Subcutaneous abdominal adipose tissue (tissue), 5 donors: ENCODE results near the gene CBX5.
"Not testable (repeated sequence)": the region's sequence is repeated elsewhere in the genome, so short reads cannot be mapped to it uniquely, and the experiment has no call there.

Experiments used
- H3K27ac ChIP-seq: one replicate; pipeline ENCODE4 v1.7.0; 2013; ENCODE audit warnings: low read depth, mild to moderate bottlenecking, inconsistent platforms, low read length, moderate library complexity
- H3K27me3 ChIP-seq, 5 donors: one replicate each; pipeline ENCODE4 v1.7.0; 2013; ENCODE audit warnings: low read length in 5 of 5, inconsistent platforms in 1 of 5; ENCODE audit not compliant: control insufficient read depth in 5 of 5, insufficient read depth in 4 of 5
- H3K36me3 ChIP-seq, 5 donors: one replicate each; pipeline ENCODE4 v1.7.0; 2013; ENCODE audit warnings: low read length in 5 of 5; ENCODE audit not compliant: control insufficient read depth in 5 of 5, insufficient read depth in 5 of 5
- H3K4me1 ChIP-seq, 5 donors: one replicate each; pipeline ENCODE4 v1.7.0; 2013; ENCODE audit warnings: low read length in 5 of 5, mild to moderate bottlenecking in 3 of 5, moderate library complexity in 1 of 5; ENCODE audit not compliant: control insufficient read depth in 5 of 5, insufficient read depth in 5 of 5
- H3K4me3 ChIP-seq, 5 donors: one replicate each; pipeline ENCODE4 v1.7.0; 2013; ENCODE audit warnings: low read length in 5 of 5, low read depth in 1 of 5
- H3K9ac ChIP-seq, 5 donors: one replicate each; pipeline ENCODE4 v1.7.0; 2013; ENCODE audit warnings: low read length in 5 of 5, mild to moderate bottlenecking in 4 of 5, moderate library complexity in 3 of 5
- H3K9me3 ChIP-seq, 5 donors: one replicate each; pipeline ENCODE4 v1.7.0; 2013; ENCODE audit warnings: low read length in 5 of 5; ENCODE audit not compliant: control insufficient read depth in 5 of 5
- donor health status: healthy.
- donor health status: healthy.
- donor health status: healthy.
- donor health status: healthy.
- donor health status: healthy.

CBX5 gene

DNA sequence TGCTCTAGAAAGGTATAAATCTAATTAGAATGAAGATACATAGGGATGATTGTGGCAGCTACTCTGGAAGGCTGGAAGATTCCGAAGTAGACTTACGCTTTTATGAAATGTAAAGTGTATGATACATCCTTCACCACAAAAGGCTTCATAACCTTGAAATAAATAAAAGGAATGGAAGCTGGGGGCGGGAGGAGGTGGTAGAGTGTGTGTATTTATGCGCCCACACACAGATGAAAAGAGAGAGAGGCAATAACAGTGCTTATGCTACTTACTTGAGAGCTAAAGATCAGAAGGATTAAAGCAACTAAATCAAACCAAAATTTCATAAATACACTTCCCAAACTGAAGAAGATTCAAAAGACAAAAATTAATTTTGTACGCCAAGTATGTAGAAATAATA is 30.4 kb downstream of the CBX5 start:
- Histone ChIP-seq H3K27ac (no peak overlapping the region), H3K36me3 (peaks cover 7 to 31% (median 22%) of the 10 kb centered on the region in 5 donors), H3K9ac (no peak overlapping the region)

DNA sequence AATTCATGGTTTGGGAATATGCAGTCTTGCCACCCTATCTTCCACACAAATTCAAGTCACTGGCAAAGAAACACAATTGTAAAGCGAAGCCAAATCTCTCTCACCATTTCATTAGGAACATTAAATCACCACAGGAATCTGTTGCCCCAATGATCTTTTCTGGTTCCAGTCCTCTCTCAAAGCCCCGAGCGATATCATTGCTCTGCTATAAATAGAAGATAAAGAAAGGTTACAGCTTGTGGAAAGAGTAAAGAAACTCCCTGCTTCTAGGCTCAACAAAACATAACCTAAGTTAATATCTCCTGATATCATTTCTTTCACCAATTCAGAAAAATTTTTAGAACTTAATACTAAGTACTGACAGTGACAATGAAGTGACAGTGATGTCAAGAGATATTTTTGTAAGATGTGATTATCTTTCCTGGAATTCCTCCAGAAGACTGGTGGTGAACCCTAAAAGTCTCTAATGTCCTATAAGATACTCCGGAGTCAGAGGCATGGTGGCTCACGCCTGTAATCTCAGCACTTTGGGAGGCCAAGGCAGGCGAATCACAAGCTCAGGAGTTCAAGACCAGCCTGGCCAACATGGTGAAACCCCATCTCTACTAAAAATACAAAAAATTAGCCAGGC is 33.8 kb downstream of the CBX5 start:
- Histone ChIP-seq H3K9ac (no peak overlapping the region), H3K9me3 (no peaks in the 10 kb centered on the region), H3K27me3 (no peaks in the 10 kb centered on the region), H3K27ac (no peak overlapping the region), H3K36me3 (peaks cover 15 to 49% (median 35%) of the 10 kb centered on the region in 5 donors), H3K4me1 (no peaks in the 10 kb centered on the region), H3K4me3 (no peak overlapping the region)

More for the DNA sequence above, 30.4 kb downstream of the CBX5 start:
- Histone ChIP-seq H3K9me3 (no peaks in the 10 kb centered on the region), H3K27me3 (no peaks in the 10 kb centered on the region), H3K4me1 (no peaks in the 10 kb centered on the region), H3K4me3 (no peak overlapping the region)

DNA sequence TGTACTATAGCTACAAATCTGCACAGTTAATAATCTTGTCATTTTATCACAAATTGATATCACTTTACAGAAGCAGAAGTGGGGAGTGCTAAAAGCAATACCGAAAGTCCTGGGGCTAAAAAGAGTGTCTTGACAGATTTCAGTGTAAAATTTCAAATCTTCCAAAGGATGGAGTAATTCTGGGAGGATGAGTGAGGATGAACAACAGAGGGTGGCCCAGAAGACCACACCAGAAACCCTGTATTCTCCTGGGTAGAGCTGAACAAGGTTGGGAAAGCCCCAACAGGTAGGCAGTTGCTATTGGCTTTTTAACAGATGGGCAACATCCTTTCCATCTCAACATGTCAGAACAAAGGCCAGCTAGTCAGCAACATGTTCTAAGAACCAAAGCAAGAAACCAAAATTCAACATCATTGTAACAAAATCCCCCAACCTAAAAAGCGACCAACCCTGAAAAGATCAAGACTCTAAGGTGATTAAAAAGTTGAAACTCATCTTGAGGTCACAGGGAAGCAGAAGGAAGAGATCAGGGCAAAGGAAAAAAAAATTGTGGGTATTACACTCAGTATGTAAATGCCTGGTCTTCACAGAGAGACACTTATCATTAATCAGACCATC is 38.8 kb downstream of the CBX5 start:
- Histone ChIP-seq H3K27ac (no peak overlapping the region), H3K9ac (no peak overlapping the region), H3K9me3 (no peaks in the 10 kb centered on the region), H3K36me3 (peaks cover 23 to 55% (median 38%) of the 10 kb centered on the region in 5 donors), H3K4me3 (no peak overlapping the region), H3K27me3 (no peaks in the 10 kb centered on the region), H3K4me1 (no peaks in the 10 kb centered on the region)

DNA sequence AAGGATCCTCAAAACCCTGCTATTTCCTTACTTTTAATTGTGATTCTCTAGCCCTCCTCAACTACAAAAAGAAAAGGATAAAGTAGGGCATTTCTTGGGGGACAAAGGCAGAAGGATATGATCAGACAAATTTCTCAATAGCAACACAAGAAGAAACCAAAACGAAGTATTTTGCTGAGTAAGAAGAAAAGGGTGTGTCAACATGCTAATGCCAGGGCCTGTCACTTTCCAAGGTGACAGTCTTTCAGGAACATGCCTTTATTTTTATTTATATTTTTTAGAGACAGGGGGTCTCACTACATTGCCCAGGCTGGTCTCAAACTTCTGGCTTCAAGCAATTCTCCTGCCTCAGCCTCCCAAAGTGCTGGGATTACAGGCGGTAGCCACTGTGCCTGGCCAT is 39.8 kb downstream of the CBX5 start:
- Histone ChIP-seq H3K27me3 (no peaks in the 10 kb centered on the region), H3K4me1 (no peaks in the 10 kb centered on the region), H3K4me3 (no peak overlapping the region), H3K9me3 (no peaks in the 10 kb centered on the region), H3K9ac (no peak overlapping the region), H3K36me3 (peaks cover 20 to 50% (median 32%) of the 10 kb centered on the region in 5 donors), H3K27ac (no peak overlapping the region)

DNA sequence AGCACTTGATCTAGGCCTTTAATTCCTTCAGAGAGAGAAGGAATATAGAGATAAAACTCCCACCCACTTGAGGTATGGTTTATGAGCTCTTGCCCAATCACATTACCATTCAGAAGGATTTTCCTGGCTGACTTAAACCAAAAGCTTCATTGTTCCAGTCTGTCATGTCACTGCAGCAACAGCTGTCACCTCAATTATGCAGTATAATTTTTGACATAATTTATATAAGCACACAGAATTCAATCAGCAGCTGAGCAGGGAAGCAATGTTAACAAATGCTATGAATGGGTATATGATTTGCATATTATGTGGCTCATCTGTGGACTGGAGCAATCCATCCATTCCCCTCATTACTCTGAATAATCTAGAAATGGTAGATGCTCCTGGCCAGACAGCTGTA is 40.3 kb downstream of the CBX5 start:
- Histone ChIP-seq H3K27me3 (no peaks in the 10 kb centered on the region), H3K4me3 (no peak overlapping the region), H3K36me3 (peaks cover 20 to 47% (median 30%) of the 10 kb centered on the region in 5 donors), H3K9me3 (no peaks in the 10 kb centered on the region), H3K9ac (no peak overlapping the region), H3K27ac (no peak overlapping the region), H3K4me1 (no peaks in the 10 kb centered on the region)

DNA sequence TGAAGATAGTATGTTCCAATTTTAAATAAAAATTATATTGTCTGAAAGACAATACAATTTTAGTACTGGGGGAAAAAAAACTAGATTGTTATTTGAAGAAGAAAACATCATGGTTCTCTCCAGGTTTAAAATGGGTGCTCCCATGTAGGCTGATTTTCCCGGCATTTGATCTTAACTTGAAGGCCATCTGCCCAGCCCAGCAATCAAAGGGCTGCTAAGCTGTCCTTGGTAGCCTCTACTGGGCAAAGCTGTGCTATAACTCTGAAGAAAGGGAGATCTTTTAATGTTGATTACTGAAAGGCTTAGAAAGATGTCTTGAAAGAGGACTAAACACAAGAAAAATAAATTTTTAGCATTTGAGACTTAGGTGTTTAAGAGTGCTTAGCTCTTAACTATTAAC is 41.4 kb downstream of the CBX5 start:
- Histone ChIP-seq H3K27ac (no peak overlapping the region), H3K4me1 (no peaks in the 10 kb centered on the region), H3K27me3 (no peaks in the 10 kb centered on the region), H3K4me3 (no peak overlapping the region), H3K9me3 (no peaks in the 10 kb centered on the region), H3K9ac (no peak overlapping the region), H3K36me3 (peaks cover 20 to 41% (median 26%) of the 10 kb centered on the region in 5 donors)

DNA sequence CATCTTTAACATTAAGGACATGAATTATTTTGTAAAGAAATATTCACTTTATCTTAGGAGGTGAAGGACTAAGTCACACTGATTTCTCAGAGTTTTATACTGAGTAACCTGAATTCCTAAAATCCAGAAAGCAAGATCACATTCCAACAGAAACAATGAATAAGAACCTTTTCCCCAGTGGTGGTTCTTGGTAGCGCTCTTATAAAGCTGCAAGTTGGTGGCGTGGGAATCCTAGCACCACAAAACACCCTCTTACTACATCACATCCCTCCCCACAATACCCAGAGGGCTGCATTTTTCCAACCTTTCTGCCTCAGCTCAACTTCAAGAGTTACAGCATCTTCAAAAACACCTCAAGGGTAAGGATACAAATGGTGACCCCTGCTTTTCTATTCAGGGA is 47.1 kb downstream of the CBX5 start:
- Histone ChIP-seq H3K4me3 (no peak overlapping the region), H3K4me1 (peaks cover 2 to 13% (median 7%) of the 10 kb centered on the region in 5 donors), H3K36me3 (peaks cover 0 to 5% (median 0%) of the 10 kb centered on the region in 5 donors), H3K9me3 (no peaks in the 10 kb centered on the region), H3K9ac (no peak overlapping the region), H3K27me3 (no peaks in the 10 kb centered on the region), H3K27ac (no peak overlapping the region)

DNA sequence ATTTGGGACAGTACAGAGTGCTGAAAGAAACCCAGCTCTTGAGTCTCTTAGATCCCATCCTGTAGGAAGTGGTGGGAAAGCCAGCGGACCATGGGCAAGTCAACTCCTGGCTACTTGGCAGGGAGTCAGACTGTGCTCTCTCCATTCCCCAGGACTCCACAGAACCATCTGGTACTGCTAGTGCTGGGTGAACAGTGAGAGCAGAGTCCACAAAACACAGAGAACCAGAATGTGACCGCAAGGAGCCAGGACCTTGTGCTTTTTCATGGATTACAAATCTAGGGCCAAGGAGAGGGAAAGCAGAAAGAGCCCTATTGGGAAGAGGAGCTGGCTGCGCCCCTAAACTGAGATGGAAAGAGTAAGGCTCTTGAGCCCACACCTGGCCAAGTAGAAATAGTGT is 48.7 kb downstream of the CBX5 start:
- not testable (repeated sequence) for H3K9me3 ChIP-seq, H3K27ac ChIP-seq, H3K9ac ChIP-seq, H3K27me3 ChIP-seq, H3K36me3 ChIP-seq, H3K4me3 ChIP-seq
- peaks cover 2 to 17% (median 8%) of the 10 kb centered on the region in 5 donors for H3K4me1 ChIP-seq

DNA sequence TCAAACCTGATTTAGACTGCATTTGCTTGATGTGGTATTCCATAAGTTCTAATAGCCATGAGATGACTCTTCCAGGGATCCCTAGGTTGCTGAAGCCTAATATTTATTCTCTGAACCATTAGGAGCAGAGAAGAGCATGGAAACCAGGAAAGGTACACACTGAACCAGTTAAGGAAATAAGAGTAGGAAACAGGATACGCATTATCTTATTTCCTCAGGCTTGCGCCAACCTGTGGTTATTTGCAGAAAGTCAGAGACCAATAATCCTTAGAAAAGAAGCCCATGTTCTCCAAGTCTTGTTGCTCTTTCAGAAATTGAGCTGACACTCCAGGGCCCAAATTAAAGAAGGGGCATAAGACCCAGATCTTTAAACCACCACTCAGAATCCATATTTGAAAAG is 49.4 kb downstream of the CBX5 start:
- Histone ChIP-seq H3K27ac (no peak overlapping the region), H3K36me3 (peaks cover 0 to 3% (median 0%) of the 10 kb centered on the region in 5 donors), H3K9me3 (no peaks in the 10 kb centered on the region), H3K27me3 (no peaks in the 10 kb centered on the region), H3K4me3 (no peak overlapping the region), H3K9ac (no peak overlapping the region), H3K4me1 (peaks cover 2 to 17% (median 8%) of the 10 kb centered on the region in 5 donors)

DNA sequence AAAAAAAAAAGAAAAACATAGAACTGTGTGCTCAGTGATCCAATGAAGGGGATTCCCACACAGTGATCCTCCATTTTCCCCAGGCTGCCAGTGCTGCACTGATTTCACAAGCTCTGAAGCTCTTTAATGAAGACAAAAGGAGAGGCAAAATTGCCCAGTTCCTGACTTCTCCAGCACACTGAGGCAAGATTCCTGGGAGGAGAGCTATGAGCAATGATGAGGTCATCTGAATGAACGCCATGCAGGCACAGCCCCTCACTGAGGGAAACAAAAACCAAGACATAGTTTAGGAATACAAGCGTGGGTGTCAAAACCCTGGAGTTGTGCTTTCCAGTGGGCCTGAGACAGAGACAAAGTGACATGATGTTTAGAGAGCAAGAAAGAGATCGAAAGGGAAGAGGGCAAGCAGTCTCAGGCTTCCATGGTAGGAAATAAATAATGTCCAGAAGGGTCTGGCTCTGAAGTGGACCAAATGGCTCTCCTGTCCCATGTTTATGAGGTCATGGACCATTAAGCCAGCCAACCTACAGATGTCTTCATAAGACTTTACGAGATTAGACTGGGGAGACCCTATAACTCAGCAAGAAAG is 50.2 kb downstream of the CBX5 start:
- no peaks in the 10 kb centered on the region for H3K27me3 ChIP-seq
- H3K36me3 ChIP-seq, result peaks cover 0 to 3% (median 0%) of the 10 kb centered on the region in 5 donors
- H3K9me3 ChIP-seq, result no peaks in the 10 kb centered on the region
- peak overlapping the region; percentile 34 for H3K27ac ChIP-seq
- H3K9ac ChIP-seq, result no peak overlapping the region
- H3K4me3 ChIP-seq, result no peak overlapping the region
- peaks cover 2 to 17% (median 8%) of the 10 kb centered on the region in 5 donors for H3K4me1 ChIP-seq
